Mucosa of descending colon (tissue), 3 donors: ENCODE data around the gene KRR1. TPM values are rescaled to one million over a fixed set of nuclear protein-coding genes. Genes with fewer than 3 reads are reported as not detected.
A peak's percentile ranks its signal among the peaks of the same experiment; 100 is the strongest.

ENCODE experiments used
- ATAC-seq: fragments of 200-7000 bp; cut with Tn5 transposase; one replicate; pipeline ENCODE4 v1.9.1; 2020; ENCODE audit warnings: mild to moderate bottlenecking, moderate library complexity
- DNase-seq, 3 donors: peaks; one replicate each; pipeline ENCODE4 v3.0.0-alpha.2; 2020
- H3K36me3 ChIP-seq: fragments of 200-600 bp; one replicate; pipeline ENCODE4 v1.8.0; 2021; ENCODE audit warnings: low read depth, mild to moderate bottlenecking
- H3K4me1 ChIP-seq: fragments of 200-600 bp; one replicate; pipeline ENCODE4 v1.8.0; 2021; ENCODE audit warnings: low read depth, mild to moderate bottlenecking
- H3K4me3 ChIP-seq: fragments of 200-600 bp; one replicate; pipeline ENCODE4 v1.8.0; 2021; ENCODE audit warnings: mild to moderate bottlenecking
- H3K9me3 ChIP-seq: fragments of 200-600 bp; one replicate; pipeline ENCODE4 v1.8.0; 2021; ENCODE audit warnings: mild to moderate bottlenecking
- intact Hi-C, 2 donors: fragments of 100-400 bp; cut with DNase I in 1 of 2; cut with micrococcal nuclease in 1 of 2; formaldehyde crosslinking; loops; one replicate each; pipeline versions ENCODE4 v1.11.0 to v1.11.1; 2022; cut with DNase I, micrococcal nuclease
- total RNA-seq, 3 donors: library from RNA; stranded (reverse); fragmentation: NEBNext Ultra II Directional in 2 of 3; extraction: Animal tissue kit (Norgen Biotek cat#: 25700) in 2 of 3; gene quantifications; one replicate each; pipeline versions ENCODE4 v1.2.1 to v1.2.4, GENCODE V29; 2021 to 2023
- TF ChIP-seq, protein P1 (sequence below): fragments of 200-600 bp; IDR thresholded peaks from one replicate; pipeline ENCODE4 v1.8.0; 2022; ENCODE audit warnings: antibody characterized with exemption, mild to moderate bottlenecking
- donor health status: DM: no; HTN: no; CAD: no; lungs with moderate emphysema.
- donor health status: DM: no; HTN: no; CAD: no.
- donor health status: DM: no; HTN: yes; CAD: no.

KRR1 gene
- total RNA-seq, 3 donors from 2014 or later = 34.1 to 48.5 (median 34.8) TPM

DNA sequence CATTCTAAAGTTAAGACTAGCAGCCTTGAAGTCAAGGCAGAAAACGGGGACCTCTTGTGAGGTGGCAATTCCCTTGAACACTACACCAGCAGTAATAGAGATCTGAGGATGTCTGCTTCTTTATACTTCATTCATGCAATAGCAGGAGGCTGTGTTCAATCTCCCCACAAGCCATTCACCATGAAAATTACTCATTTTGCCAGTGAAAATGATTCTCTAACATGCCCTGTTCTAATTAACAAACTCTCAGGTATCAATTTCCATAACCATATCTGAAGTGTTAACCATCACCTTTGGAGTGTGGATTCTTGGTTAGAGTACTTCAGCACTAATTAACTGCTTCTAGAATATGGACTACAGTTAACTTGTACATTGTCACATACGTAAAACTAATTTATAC is 34.3 kb downstream of the KRR1 start:
- Histone ChIP-seq H3K36me3 (no peaks in the 10 kb centered on the region), H3K4me3 (no peak overlapping the region), H3K9me3 (no peaks in the 10 kb centered on the region), H3K4me1 (no peaks in the 10 kb centered on the region)
- ATAC-seq (no peak), DNase-seq (no peak)
- intact Hi-C loops = no loop called here
- TF ChIP-seq, protein P1, sequence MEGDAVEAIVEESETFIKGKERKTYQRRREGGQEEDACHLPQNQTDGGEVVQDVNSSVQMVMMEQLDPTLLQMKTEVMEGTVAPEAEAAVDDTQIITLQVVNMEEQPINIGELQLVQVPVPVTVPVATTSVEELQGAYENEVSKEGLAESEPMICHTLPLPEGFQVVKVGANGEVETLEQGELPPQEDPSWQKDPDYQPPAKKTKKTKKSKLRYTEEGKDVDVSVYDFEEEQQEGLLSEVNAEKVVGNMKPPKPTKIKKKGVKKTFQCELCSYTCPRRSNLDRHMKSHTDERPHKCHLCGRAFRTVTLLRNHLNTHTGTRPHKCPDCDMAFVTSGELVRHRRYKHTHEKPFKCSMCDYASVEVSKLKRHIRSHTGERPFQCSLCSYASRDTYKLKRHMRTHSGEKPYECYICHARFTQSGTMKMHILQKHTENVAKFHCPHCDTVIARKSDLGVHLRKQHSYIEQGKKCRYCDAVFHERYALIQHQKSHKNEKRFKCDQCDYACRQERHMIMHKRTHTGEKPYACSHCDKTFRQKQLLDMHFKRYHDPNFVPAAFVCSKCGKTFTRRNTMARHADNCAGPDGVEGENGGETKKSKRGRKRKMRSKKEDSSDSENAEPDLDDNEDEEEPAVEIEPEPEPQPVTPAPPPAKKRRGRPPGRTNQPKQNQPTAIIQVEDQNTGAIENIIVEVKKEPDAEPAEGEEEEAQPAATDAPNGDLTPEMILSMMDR = no peak

DNA sequence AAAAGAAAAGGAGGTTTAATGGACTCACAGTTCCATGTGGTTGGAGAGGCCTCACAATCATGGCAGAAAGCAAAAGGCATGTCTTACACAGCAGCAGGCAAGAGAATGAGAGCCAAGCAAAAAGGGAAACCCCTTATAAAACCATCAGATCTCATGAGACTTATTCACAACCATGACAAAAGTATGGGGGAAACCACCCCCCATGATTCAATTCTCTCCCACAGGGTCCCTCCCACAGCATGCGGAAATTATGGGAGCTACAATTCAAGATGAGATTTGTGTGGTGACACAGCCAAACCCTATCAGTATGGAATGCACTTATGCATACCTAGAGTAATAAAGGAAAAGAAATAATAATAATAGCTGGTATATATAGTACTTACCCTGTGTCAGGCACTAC is 35.3 kb downstream of the KRR1 start:
- TF ChIP-seq, protein P1 = no peak
- intact Hi-C loops = no loop called here
- DNase-seq (no peak), ATAC-seq (no peak)
- no peaks in the 10 kb centered on the region for H3K36me3 ChIP-seq
- no peaks in the 10 kb centered on the region for H3K4me1 ChIP-seq
- H3K9me3 ChIP-seq = no peaks in the 10 kb centered on the region
- no peak overlapping the region for H3K4me3 ChIP-seq

DNA sequence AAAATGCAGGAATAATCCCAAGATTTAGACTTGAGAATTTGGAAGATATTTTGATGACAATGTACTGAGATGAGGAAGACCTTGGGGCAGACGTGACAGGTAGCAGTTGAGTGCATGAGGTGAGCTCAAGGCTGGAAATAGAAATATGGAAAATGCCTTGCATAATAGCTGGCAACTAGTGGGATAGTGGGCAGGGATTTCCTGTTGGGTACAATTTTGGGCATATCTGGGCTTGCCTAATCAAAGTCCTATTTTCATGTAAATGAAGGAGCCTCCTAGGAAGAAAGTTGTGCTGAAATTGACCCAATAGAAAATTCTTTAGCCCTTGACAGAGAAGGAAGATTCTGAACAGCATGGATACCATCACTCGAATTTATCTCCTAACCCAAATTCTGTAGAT is 37.3 kb downstream of the KRR1 start:
- ATAC-seq = no peak
- intact Hi-C loops = no loop called here
- no peak for DNase-seq
- no peaks in the 10 kb centered on the region for H3K9me3 ChIP-seq
- H3K36me3 ChIP-seq = no peaks in the 10 kb centered on the region
- TF ChIP-seq, protein P1 = no peak
- H3K4me3 ChIP-seq = no peak overlapping the region
- no peaks in the 10 kb centered on the region for H3K4me1 ChIP-seq

DNA sequence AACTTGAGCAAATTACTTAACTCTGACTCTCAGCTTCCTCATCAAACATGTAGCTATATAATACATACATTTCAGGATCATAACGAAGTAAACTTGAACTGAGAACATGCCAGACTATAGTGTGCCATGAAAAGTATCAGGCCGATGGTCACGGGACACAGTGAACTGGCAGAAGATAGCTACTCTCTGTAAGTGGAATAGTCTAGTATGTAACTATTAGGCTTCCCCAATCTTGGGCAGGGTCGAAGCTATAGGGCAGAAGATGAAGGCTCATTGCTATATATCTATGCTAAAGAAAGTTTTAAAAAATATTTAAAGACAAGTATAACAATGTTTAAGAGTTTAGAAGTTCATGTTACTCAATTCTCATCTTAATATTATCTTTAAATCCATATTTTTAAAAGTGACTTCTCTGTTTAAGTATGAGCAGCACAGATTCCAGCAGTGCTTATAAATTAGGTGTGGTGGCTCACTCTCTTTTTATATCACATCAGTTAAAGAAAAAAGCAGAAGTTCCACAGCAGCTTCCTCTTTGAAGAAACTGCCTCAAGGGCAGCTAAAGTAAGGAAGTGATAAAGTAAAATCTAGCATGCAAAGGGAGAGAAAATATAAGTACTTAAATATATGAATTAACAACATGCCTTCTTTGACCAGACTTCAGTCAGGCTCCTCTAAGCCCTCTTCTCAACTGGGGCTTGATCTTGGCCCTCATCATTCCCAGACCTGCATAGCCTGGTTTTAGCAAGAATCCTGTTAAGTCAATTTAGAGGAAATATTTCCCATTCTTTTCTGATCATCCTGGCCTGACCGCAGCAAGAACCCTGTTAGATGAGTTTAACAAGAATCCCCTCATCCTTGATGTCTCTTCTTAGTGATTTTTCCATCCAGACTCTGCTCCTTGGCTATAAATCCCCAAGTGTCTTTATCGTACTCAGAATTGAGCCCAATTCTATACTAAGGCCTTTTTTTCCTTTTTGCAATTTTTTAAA is 39.2 kb downstream of the KRR1 start:
- Histone ChIP-seq H3K9me3 (no peaks in the 10 kb centered on the region), H3K4me1 (no peaks in the 10 kb centered on the region), H3K4me3 (no peak overlapping the region), H3K36me3 (no peaks in the 10 kb centered on the region)
- TF ChIP-seq, protein P1 = no peak
- DNase-seq (no peak), ATAC-seq (peak; percentile 50)
- intact Hi-C loops = no loop called here

DNA sequence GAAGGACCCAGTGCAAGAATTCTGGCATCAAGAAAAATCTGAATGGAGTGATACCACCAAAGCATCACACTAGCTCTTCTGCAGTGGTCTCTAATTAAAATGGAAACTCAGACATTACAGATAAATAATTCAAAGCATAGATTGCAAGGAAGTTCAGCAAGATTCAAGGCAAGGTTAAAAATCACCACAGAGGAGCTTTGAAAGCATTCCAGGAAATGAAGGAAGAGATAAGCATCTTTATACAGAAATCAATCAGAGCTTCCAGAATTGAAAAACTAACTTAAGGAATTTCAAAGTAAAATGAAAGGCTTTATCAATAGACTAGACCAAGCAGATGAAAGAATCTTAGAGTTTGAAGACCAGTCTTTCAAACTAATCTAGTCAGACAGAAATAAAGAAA is 51.2 kb downstream of the KRR1 start:
- intact Hi-C loops = no loop called here

More for the DNA sequence above, 51.2 kb downstream of the KRR1 start:
- H3K4me1 ChIP-seq = no peaks in the 10 kb centered on the region
- DNase-seq (no peak), ATAC-seq (no peak)
- TF ChIP-seq, protein P1 = no peak
- H3K4me3 ChIP-seq = no peak overlapping the region
- peaks cover 9% of the 10 kb centered on the region for H3K9me3 ChIP-seq
- H3K36me3 ChIP-seq = no peaks in the 10 kb centered on the region
